Upper lobe of right lung (tissue), 1 donor: ENCODE measurements around the gene KCNJ3. TPM values are rescaled to one million over a fixed set of nuclear protein-coding genes. Genes with fewer than 3 reads are reported as not detected.

Source experiments
- ATAC-seq: fragments of 200-7000 bp; cut with Tn5 transposase; one replicate; pipeline ENCODE4 v1.9.1; 2020; ENCODE audit warnings: mild to moderate bottlenecking, moderate library complexity
- DNase-seq: peaks from one replicate; pipeline ENCODE4 v3.0.0-alpha.2; 2020
- H3K27ac ChIP-seq: fragments of 200-600 bp; one replicate; pipeline ENCODE4 v1.8.0; 2022
- H3K27me3 ChIP-seq: fragments of 200-600 bp; one replicate; pipeline ENCODE4 v1.8.0; 2022; ENCODE audit warnings: mild to moderate bottlenecking
- H3K36me3 ChIP-seq: fragments of 200-600 bp; one replicate; pipeline ENCODE4 v1.8.0; 2022
- H3K4me1 ChIP-seq: fragments of 200-600 bp; one replicate; pipeline ENCODE4 v1.8.0; 2022
- H3K4me3 ChIP-seq: fragments of 200-600 bp; one replicate; pipeline ENCODE4 v1.8.0; 2022; ENCODE audit warnings: mild to moderate bottlenecking
- H3K9me3 ChIP-seq: fragments of 200-600 bp; one replicate; pipeline ENCODE4 v1.8.0; 2022
- CTCF ChIP-seq: fragments of 200-600 bp; IDR thresholded peaks from one replicate; pipeline ENCODE4 v1.8.0; 2022; ENCODE audit warnings: antibody characterized with exemption
- intact Hi-C: fragments of 100-400 bp; cut with DNase I; formaldehyde crosslinking; loops from one replicate; pipeline ENCODE4 v1.11.0; 2022
- total RNA-seq: library from RNA; stranded (reverse); fragmentation: NEBNext Ultra II Directional; extraction: Animal tissue kit (Norgen Biotek cat#: 25700); gene quantifications from one replicate; pipeline ENCODE4 v1.2.1, GENCODE V29; 2021
- donor health status: DM: no; HTN: yes; CAD: no; lungs with severe emphysema.

KCNJ3 gene
- total RNA-seq, 1 donor from 2014 or later = not detected

GRCh38 chr2:154677401-154677800 is 21.1 kb upstream of the KCNJ3 start:
- H3K36me3 ChIP-seq = no peaks in the 10 kb centered on the region
- no peaks in the 10 kb centered on the region for H3K4me1 ChIP-seq
- H3K27me3 ChIP-seq = no peaks in the 10 kb centered on the region
- no peak for ATAC-seq
- H3K4me3 ChIP-seq = no peak overlapping the region
- no peak for DNase-seq
- intact Hi-C loops = no loop called here
- H3K27ac ChIP-seq = no peak overlapping the region
- TF ChIP-seq CTCF = no peak
- no peaks in the 10 kb centered on the region for H3K9me3 ChIP-seq

DNA sequence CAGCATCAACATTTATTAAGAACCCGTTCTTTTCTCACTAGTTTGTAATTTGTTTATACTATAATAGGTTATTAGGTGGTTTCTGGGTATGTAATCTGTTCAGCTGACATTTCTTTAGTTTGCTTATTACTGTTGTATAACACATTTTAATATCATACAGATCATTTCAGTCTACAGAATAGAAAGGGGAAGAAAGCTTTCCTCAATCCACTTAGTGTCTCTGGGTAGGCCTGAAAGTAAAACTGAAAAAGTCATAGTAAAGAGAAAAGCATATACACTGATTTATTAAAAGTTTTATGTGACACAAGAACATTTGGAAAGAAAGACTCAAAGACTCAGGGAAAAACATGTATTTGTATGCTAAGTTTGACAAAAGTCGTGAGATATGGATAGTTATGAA is 16.8 kb upstream of the KCNJ3 start:
- no peak overlapping the region for H3K4me3 ChIP-seq
- no peaks in the 10 kb centered on the region for H3K36me3 ChIP-seq
- no peaks in the 10 kb centered on the region for H3K9me3 ChIP-seq
- H3K4me1 ChIP-seq = no peaks in the 10 kb centered on the region
- intact Hi-C loops = no loop called here
- ATAC-seq (no peak), DNase-seq (no peak)
- no peak for TF ChIP-seq CTCF
- no peak overlapping the region for H3K27ac ChIP-seq
- no peaks in the 10 kb centered on the region for H3K27me3 ChIP-seq

DNA sequence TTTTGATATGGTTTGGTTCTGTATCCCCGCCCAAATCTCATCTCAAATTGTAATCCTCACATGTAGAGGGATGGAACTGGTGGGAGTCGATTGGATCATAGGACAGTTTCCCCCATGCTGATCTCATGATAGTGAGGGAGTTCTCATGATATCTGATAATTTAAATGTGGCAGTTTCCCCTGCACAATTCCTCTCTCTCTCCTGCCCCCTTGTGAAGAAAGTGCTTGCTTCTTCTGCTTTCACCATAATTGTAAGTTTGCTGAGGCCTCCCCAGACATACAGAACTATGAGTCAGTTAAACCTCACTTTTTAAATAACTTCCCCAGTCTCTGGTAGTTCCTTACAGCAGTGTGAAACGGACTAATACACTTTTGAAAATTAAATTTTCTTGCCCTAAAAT is 12.3 kb upstream of the KCNJ3 start:
- Histone ChIP-seq H3K27ac (no peak overlapping the region), H3K9me3 (no peaks in the 10 kb centered on the region), H3K36me3 (no peaks in the 10 kb centered on the region), H3K4me1 (no peaks in the 10 kb centered on the region), H3K27me3 (no peaks in the 10 kb centered on the region), H3K4me3 (no peak overlapping the region)
- TF ChIP-seq CTCF = no peak
- intact Hi-C loops = no loop called here
- ATAC-seq = no peak
- no peak for DNase-seq

- no peak for ATAC-seq
- Histone ChIP-seq H3K27ac (no peak overlapping the region), H3K4me1 (no peaks in the 10 kb centered on the region), H3K4me3 (no peak overlapping the region), H3K36me3 (no peaks in the 10 kb centered on the region), H3K9me3 (no peaks in the 10 kb centered on the region), H3K27me3 (no peaks in the 10 kb centered on the region)
- TF ChIP-seq CTCF = no peak
- no peak for DNase-seq
- intact Hi-C loops = no loop called here
Observed at GRCh38 chr2:154688373-154688772, 10.1 kb upstream of the KCNJ3 start.

DNA sequence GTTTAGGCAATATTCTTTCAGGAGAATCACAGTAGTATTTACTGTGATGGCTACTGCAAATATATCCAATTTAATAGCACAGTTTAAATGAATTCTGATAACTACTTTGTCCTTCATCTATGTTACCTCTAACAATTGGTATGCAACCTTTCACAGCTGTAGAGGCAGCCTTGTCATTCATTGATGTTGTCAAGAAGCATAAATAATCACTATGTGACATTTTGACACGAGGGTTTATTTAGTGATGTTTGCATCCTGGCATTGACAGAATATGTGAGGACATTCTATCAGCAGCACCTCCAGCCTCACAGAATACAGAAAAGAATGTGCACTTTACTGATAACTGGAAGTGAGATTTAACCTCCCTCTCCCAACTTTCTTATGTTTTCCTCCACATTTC is 9.3 kb upstream of the KCNJ3 start:
- H3K9me3 ChIP-seq = no peaks in the 10 kb centered on the region
- no peaks in the 10 kb centered on the region for H3K36me3 ChIP-seq
- no peak for TF ChIP-seq CTCF
- no peaks in the 10 kb centered on the region for H3K27me3 ChIP-seq
- H3K27ac ChIP-seq = no peak overlapping the region
- no peak for DNase-seq
- no peak for ATAC-seq
- H3K4me1 ChIP-seq = no peaks in the 10 kb centered on the region
- intact Hi-C loops = no loop called here
- H3K4me3 ChIP-seq = no peak overlapping the region

- H3K4me3 ChIP-seq = no peak overlapping the region
Observed at GRCh38 chr2:154692927-154693326, 5.6 kb upstream of the KCNJ3 start.

More at GRCh38 chr2:154692927-154693326, 5.6 kb upstream of the KCNJ3 start:
- H3K4me1 ChIP-seq = peaks cover 6% of the 10 kb centered on the region
- H3K27ac ChIP-seq = no peak overlapping the region
- H3K36me3 ChIP-seq = no peaks in the 10 kb centered on the region
- no peak for TF ChIP-seq CTCF
- DNase-seq (no peak), ATAC-seq (no peak)
- H3K9me3 ChIP-seq = no peaks in the 10 kb centered on the region
- H3K27me3 ChIP-seq = peaks cover 15% of the 10 kb centered on the region
- intact Hi-C loops = no loop called here
